SK-N-MC (cell line): ENCODE data around the gene VSTM2B.

ENCODE experiments used
- DNase-seq: peaks from one replicate; pipeline ENCODE4 v3.0.0-alpha.2; 2011; ENCODE audit warnings: low read depth, low spot score
- H3K27ac ChIP-seq: fragments of 200-600 bp; sonication (generic); 2 replicates; pipeline ENCODE4 v1.5.1; 2016; ENCODE audit warnings: mixed run types
- H3K36me3 ChIP-seq: fragments of 200-600 bp; sonication (generic); 2 replicates; pipeline ENCODE4 v1.6.1; 2017; ENCODE audit warnings: antibody characterized with exemption, low read length, mixed read lengths; ENCODE audit not compliant: insufficient read depth
- H3K4me3 ChIP-seq: fragments of 200-600 bp; sonication (generic); 2 replicates; pipeline ENCODE4 v1.5.1; 2016
- H3K9ac ChIP-seq: fragments of 200-600 bp; sonication (generic); 2 replicates; pipeline ENCODE4 v1.8.0; 2017; ENCODE audit warnings: mixed run types, mixed read lengths; ENCODE audit not compliant: insufficient read length
- H3K9me3 ChIP-seq: fragments of 200-600 bp; sonication (generic); 2 replicates; pipeline ENCODE4 v1.6.1; 2017; ENCODE audit warnings: low read depth, mild to moderate bottlenecking, antibody characterized with exemption, low read length, moderate library complexity, mixed read lengths
- EZH2 ChIP-seq: fragments of 200-600 bp; sonication (generic); IDR thresholded peaks from one replicate; pipeline ENCODE4 v1.6.1; 2017; ENCODE audit warnings: antibody characterized with exemption
- FOXP2 ChIP-seq: optimal IDR thresholded peaks from 2 replicates; pipeline ENCODE3; 2011; ENCODE audit warnings: mild to moderate bottlenecking, moderate library complexity; ENCODE audit not compliant: insufficient read depth; ENCODE audit errors: extremely low read length, control extremely low read depth
- POLR2AphosphoS5 ChIP-seq: IDR thresholded peaks from 2 replicates; pipeline ENCODE4 v1.6.1; 2012; ENCODE audit warnings: mild to moderate bottlenecking, low read depth, low read length, borderline replicate concordance

VSTM2B gene

GRCh38 chr19:29535984-29536508 lies 10.3 kb downstream of the VSTM2B start:
- TF ChIP-seq POLR2AphosphoS5 (no peak), FOXP2 (no peak), EZH2 (no peak)
- Histone ChIP-seq H3K27ac (no peak overlapping the region), H3K4me3 (no peak overlapping the region), H3K9me3 (no peaks in the 10 kb centered on the region), H3K36me3 (no peaks in the 10 kb centered on the region), H3K9ac (no peak overlapping the region)
- DNase-seq = no peak

DNA sequence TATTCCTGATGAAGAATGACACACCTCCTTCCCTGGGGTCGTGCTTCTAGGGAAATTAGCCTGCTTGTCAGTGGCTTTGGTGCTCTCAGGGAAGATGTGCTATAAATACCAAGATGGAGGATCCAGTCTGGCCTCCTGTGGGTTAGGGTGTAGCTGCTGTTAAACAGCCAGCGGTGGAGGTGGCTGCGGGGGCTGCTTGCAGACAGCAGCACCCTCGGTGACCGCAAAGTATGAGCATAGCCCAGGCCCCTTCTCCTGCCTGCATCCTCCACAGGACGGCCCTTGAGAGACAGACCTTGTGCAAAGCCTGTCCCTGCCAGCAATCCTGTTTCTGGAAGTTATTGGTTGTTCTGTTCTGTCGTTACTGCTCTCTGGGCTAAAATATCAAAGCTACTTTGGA lies 11.4 kb downstream of the VSTM2B start:
- Histone ChIP-seq H3K4me3 (no peak overlapping the region), H3K9ac (no peak overlapping the region), H3K27ac (no peak overlapping the region), H3K9me3 (no peaks in the 10 kb centered on the region), H3K36me3 (no peaks in the 10 kb centered on the region)
- no peak for DNase-seq
- no peak for TF ChIP-seq POLR2AphosphoS5
- TF ChIP-seq EZH2 = no peak

GRCh38 chr19:29537601-29538000 lies 11.8 kb downstream of the VSTM2B start:
- TF ChIP-seq POLR2AphosphoS5 = no peak
- TF ChIP-seq EZH2 = no peak
- no peak for TF ChIP-seq FOXP2
- Histone ChIP-seq H3K9me3 (no peaks in the 10 kb centered on the region), H3K4me3 (no peak overlapping the region), H3K27ac (no peak overlapping the region), H3K36me3 (no peaks in the 10 kb centered on the region), H3K9ac (no peak overlapping the region)
- no peak for DNase-seq

GRCh38 chr19:29538146-29538545 lies 12.4 kb downstream of the VSTM2B start:
- Histone ChIP-seq H3K4me3 (no peak overlapping the region), H3K36me3 (no peaks in the 10 kb centered on the region), H3K9me3 (no peaks in the 10 kb centered on the region), H3K9ac (no peak overlapping the region), H3K27ac (no peak overlapping the region)
- TF ChIP-seq FOXP2 (no peak), EZH2 (no peak), POLR2AphosphoS5 (no peak)
- DNase-seq = no peak

- Histone ChIP-seq H3K36me3 (no peaks in the 10 kb centered on the region), H3K9ac (no peak overlapping the region), H3K27ac (no peak overlapping the region), H3K4me3 (no peak overlapping the region), H3K9me3 (no peaks in the 10 kb centered on the region)
- DNase-seq = no peak
- TF ChIP-seq FOXP2 = no peak
- TF ChIP-seq EZH2 = no peak
- no peak for TF ChIP-seq POLR2AphosphoS5
Measured at GRCh38 chr19:29538651-29539050, 12.9 kb downstream of the VSTM2B start.

GRCh38 chr19:29539131-29539530 lies 13.3 kb downstream of the VSTM2B start:
- Histone ChIP-seq H3K9ac (no peak overlapping the region), H3K27ac (no peak overlapping the region), H3K9me3 (no peaks in the 10 kb centered on the region), H3K36me3 (no peaks in the 10 kb centered on the region), H3K4me3 (no peak overlapping the region)
- TF ChIP-seq POLR2AphosphoS5 (no peak), FOXP2 (no peak)
- DNase-seq = no peak

- Histone ChIP-seq H3K4me3 (no peak overlapping the region), H3K9me3 (no peaks in the 10 kb centered on the region), H3K27ac (no peak overlapping the region), H3K9ac (no peak overlapping the region), H3K36me3 (no peaks in the 10 kb centered on the region)
- TF ChIP-seq EZH2 (no peak), POLR2AphosphoS5 (no peak), FOXP2 (no peak)
- DNase-seq = no peak
Measured at GRCh38 chr19:29539670-29540069, 13.9 kb downstream of the VSTM2B start.

DNA sequence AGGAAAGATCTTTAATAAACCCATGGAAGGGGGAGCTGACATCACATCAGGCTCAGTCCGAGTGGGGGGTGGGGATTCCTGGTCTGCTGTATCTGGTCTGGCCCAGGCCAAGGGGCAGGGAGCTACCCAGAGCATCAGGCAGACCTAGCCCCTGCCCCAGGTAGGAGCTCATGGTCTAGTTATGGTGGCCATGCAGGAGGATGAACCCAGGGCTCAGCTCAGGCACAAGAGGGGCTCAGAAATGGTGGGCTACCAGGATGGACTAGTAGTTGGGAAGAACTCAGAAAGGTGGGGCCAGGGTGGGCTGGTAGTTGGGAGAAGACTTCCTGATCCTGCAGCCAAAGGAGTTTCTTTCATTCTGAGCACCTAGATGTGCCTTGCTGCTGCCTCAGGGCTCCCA lies 14.3 kb downstream of the VSTM2B start:
- no peak for DNase-seq
- Histone ChIP-seq H3K9me3 (no peaks in the 10 kb centered on the region), H3K36me3 (no peaks in the 10 kb centered on the region), H3K27ac (no peak overlapping the region), H3K9ac (no peak overlapping the region), H3K4me3 (no peak overlapping the region)
- TF ChIP-seq EZH2 (no peak), POLR2AphosphoS5 (no peak), FOXP2 (no peak)

GRCh38 chr19:29541473-29542253 lies 15.9 kb downstream of the VSTM2B start:
- H3K4me3 ChIP-seq = no peak overlapping the region
- no peaks in the 10 kb centered on the region for H3K36me3 ChIP-seq
- no peak overlapping the region for H3K27ac ChIP-seq
- H3K9ac ChIP-seq = no peak overlapping the region
- no peak for DNase-seq
- no peaks in the 10 kb centered on the region for H3K9me3 ChIP-seq
- no peak for TF ChIP-seq FOXP2
- no peak for TF ChIP-seq EZH2
